22Rv1 (cell line): ENCODE measurements around the gene MAP6.

Experiments
- CTCF ChIP-seq: fragments of 450-650 bp; IDR thresholded peaks from 2 replicates; pipeline ENCODE4 v1.5.1; 2017; ENCODE audit warnings: mild to moderate bottlenecking
- ZFX ChIP-seq: fragments of 450-650 bp; IDR thresholded peaks from 2 replicates; pipeline ENCODE4 v1.6.1; 2017; ENCODE audit warnings: antibody characterized with exemption, borderline replicate concordance

GRCh38 chr11:75562836-75563484 is 105.9 kb downstream of the MAP6 start:
- no peak for TF ChIP-seq CTCF
- TF ChIP-seq ZFX, result no peak
